ENCODE measurements around the gene SUN1. TPM values are rescaled to one million over a fixed set of nuclear protein-coding genes. Genes with fewer than 3 reads are reported as not detected.
"Not testable (repeated sequence)": the region's sequence is repeated elsewhere in the genome, so short reads cannot be mapped to it uniquely, and the experiment has no call there.

The SUN1 gene
- total RNA-seq, 3 donors from 2014 or later, result 153 to 189 (median 160) TPM

- no peaks in the 10 kb centered on the region for H3K9me3 ChIP-seq
- TF ChIP-seq POLR2AphosphoS5 (IDR thresholded peaks at IDR 0.05), result peak in 1 of 3 donors; percentile 12
- TF ChIP-seq CTCF (IDR thresholded peaks at IDR 0.05), result peak in 1 of 3 donors; percentile 24
- TF ChIP-seq POLR2A (IDR thresholded peaks at IDR 0.05), result no peak
- H3K4me3 ChIP-seq, result peak overlapping the region in 2 of 3 donors; percentile 9 to 53
- H3K36me3 ChIP-seq, result no peaks in the 10 kb centered on the region
- no peaks in the 10 kb centered on the region for H3K27me3 ChIP-seq
- DNase-seq (ENCODE audit: low spot score in 2 of 2), result peak; percentile 79 to 80
- H3K4me1 ChIP-seq, result peaks cover 4 to 10% of the 10 kb centered on the region in 2 donors
- intact Hi-C loops (cut with DNase I; ENCODE audit: low total_unique reads), result no loop called here
- H3K27ac ChIP-seq, result peak overlapping the region; percentile 92 to 95
Observed at GRCh38 chr7:867406-868188, 35.3 kb downstream of the SUN1 start.

- H3K27me3 ChIP-seq, result no peaks in the 10 kb centered on the region
- intact Hi-C loops (cut with DNase I; ENCODE audit: low total_unique reads), result no loop called here
- H3K27ac ChIP-seq, result peak overlapping the region; percentile 92 to 95
- no peaks in the 10 kb centered on the region for H3K36me3 ChIP-seq
- TF ChIP-seq POLR2A (IDR thresholded peaks at IDR 0.05), result no peak
- TF ChIP-seq CTCF (IDR thresholded peaks at IDR 0.05), result no peak
- TF ChIP-seq POLR2AphosphoS5 (IDR thresholded peaks at IDR 0.05), result no peak
- no peak for DNase-seq (ENCODE audit: low spot score in 2 of 2)
- H3K9me3 ChIP-seq, result no peaks in the 10 kb centered on the region
- H3K4me1 ChIP-seq, result peaks cover 4 to 10% of the 10 kb centered on the region in 2 donors
- H3K4me3 ChIP-seq, result peak overlapping the region in 1 of 3 donors; percentile 53
Observed at GRCh38 chr7:868189-868486, 35.9 kb downstream of the SUN1 start.

- no peaks in the 10 kb centered on the region for H3K27me3 ChIP-seq
- peak overlapping the region; percentile 76 to 80 for H3K27ac ChIP-seq
- TF ChIP-seq POLR2A (IDR thresholded peaks at IDR 0.05), result no peak
- TF ChIP-seq CTCF (IDR thresholded peaks at IDR 0.05), result no peak
- TF ChIP-seq POLR2AphosphoS5 (IDR thresholded peaks at IDR 0.05), result no peak
- H3K4me3 ChIP-seq, result no peak overlapping the region
- H3K4me1 ChIP-seq, result peaks cover 4 to 10% of the 10 kb centered on the region in 2 donors
- DNase-seq (ENCODE audit: low spot score in 2 of 2), result no peak
- no peaks in the 10 kb centered on the region for H3K36me3 ChIP-seq
- intact Hi-C loops (cut with DNase I; ENCODE audit: low total_unique reads), result no loop called here
- H3K9me3 ChIP-seq, result no peaks in the 10 kb centered on the region
Observed at GRCh38 chr7:869348-869747, 37.1 kb downstream of the SUN1 start.

GRCh38 chr7:871900-872537 lies 39.7 kb downstream of the SUN1 start:
- DNase-seq (ENCODE audit: low spot score in 2 of 2), result no peak
- TF ChIP-seq POLR2A (IDR thresholded peaks at IDR 0.05) (no peak), CTCF (IDR thresholded peaks at IDR 0.05) (no peak), POLR2AphosphoS5 (IDR thresholded peaks at IDR 0.05) (no peak)
- Histone ChIP-seq H3K27me3 (no peaks in the 10 kb centered on the region), H3K4me1 (peaks cover 4 to 10% of the 10 kb centered on the region in 2 donors), H3K4me3 (no peak overlapping the region), H3K9me3 (no peaks in the 10 kb centered on the region), H3K27ac (peak overlapping the region; percentile 64 to 71), H3K36me3 (no peaks in the 10 kb centered on the region)
- intact Hi-C loops (cut with DNase I; ENCODE audit: low total_unique reads), result no loop called here

- H3K9me3 ChIP-seq; H3K36me3 ChIP-seq; DNase-seq (ENCODE audit: low spot score in 2 of 2); H3K4me3 ChIP-seq; H3K27me3 ChIP-seq; H3K4me1 ChIP-seq; intact Hi-C loops (cut with DNase I; ENCODE audit: low total_unique reads): not testable (repeated sequence)
- peak overlapping the region; percentile 64 to 71 for H3K27ac ChIP-seq
Observed at GRCh38 chr7:872685-873084, 40.4 kb downstream of the SUN1 start.

Data from breast epithelium (tissue), 4 donors.